K562 (cell line): ENCODE measurements around the gene ZNF366. TPM values are rescaled to one million over a fixed set of nuclear protein-coding genes. Genes with fewer than 3 reads are reported as not detected.
A peak's percentile ranks its signal among the peaks of the same experiment; 100 is the strongest.

ENCODE experiments used
- ATAC-seq: fragments of 200-7000 bp; cut with Tn5 transposase; 3 replicates; pipeline ENCODE4 v1.9.1; 2020; ENCODE audit warnings: moderate library complexity
- BruUV-seq: library from RNA; stranded (reverse); fragments of 400-500 nt; replicated peaks from 2 replicates; lab custom pipeline; 2021; lab: Mats Ljungman, UMichigan
- CTCF ChIA-PET: fragments of 300-600 bp; formaldehyde crosslinking; extraction: SDS; loops from one replicate; lab custom pipeline; 2021; ENCODE audit warnings: low intra/inter-chr PET ratio; lab: Yijun Ruan, JAX
- POLR2A ChIA-PET: fragments of 300-600, 350-650 bp; sonication (Branson Sonifier 250); formaldehyde crosslinking; extraction: SDS; loops from one replicate; lab custom pipeline; 2021; ENCODE audit warnings: antibody characterized with exemption, inconsistent platforms; lab: Yijun Ruan, JAX
- DNase-seq, 4 experiments: peaks; one replicate each; pipeline versions ENCODE4 v3.0.0 to v3.0.0-alpha.2; 2011 to 2018; ENCODE audit warnings: low spot score in 3 of 4, mixed read lengths in 3 of 4; ENCODE audit errors: extremely low read depth in 1 of 4
- FAIRE-seq: peaks from 2 replicates; lab custom pipeline; 2011; peaks lifted over from hg19 to GRCh38; lab: Jason Lieb, UNC
- H2AFZ ChIP-seq: 2 replicates; pipeline ENCODE4 v1.6.0; 2011; ENCODE audit warnings: low read depth, low read length, control low read depth, inconsistent platforms
- H3K27ac ChIP-seq: fragments of 200-600 bp; 3 replicates; pipeline ENCODE4 v1.8.0; 2011; ENCODE audit warnings: low read depth, mild to moderate bottlenecking, control low read depth, inconsistent platforms, low read length, moderate library complexity, mixed read lengths; ENCODE audit errors: extremely low read depth
- H3K27me3 ChIP-seq, 2 experiments: fragments of 300-600 bp in 1 of 2; 2 replicates in 1 of 2; 3 replicates in 1 of 2; pipeline versions ENCODE4 v1.6.0 to v1.8.0; 2011; ENCODE audit warnings: inconsistent platforms in 2 of 2, low read length in 2 of 2, mild to moderate bottlenecking in 1 of 2, mixed read lengths in 1 of 2, moderate library complexity in 1 of 2; ENCODE audit not compliant: control insufficient read depth in 2 of 2, insufficient read depth in 2 of 2
- H3K36me3 ChIP-seq: fragments of 300-600 bp; 3 replicates; pipeline ENCODE4 v1.8.0; 2011; ENCODE audit warnings: mild to moderate bottlenecking, low read length, inconsistent platforms; ENCODE audit not compliant: control insufficient read depth, insufficient read depth
- H3K4me1 ChIP-seq, 2 experiments: fragments of 200-600 bp in 1 of 2; replicated peaks in 1 of 2; 2 replicates in 1 of 2; 3 replicates in 1 of 2; pipeline versions ENCODE4 v1.5.1 to v1.8.0; 2011; ENCODE audit warnings: inconsistent platforms in 2 of 2, low read length in 2 of 2, mild to moderate bottlenecking in 1 of 2, mixed read lengths in 1 of 2, moderate library complexity in 1 of 2; ENCODE audit not compliant: control insufficient read depth in 2 of 2, insufficient read depth in 2 of 2
- H3K4me2 ChIP-seq: 2 replicates; pipeline ENCODE4 v1.6.1; 2011; ENCODE audit warnings: low read length, control low read depth, inconsistent platforms, mixed read lengths; ENCODE audit not compliant: insufficient read depth
- H3K4me3 ChIP-seq: fragments of 200-600 bp; sonication (generic), shearing (Covaris generic); 2 replicates; pipeline ENCODE4 v1.5.1; 2016; ENCODE audit warnings: control low read depth, inconsistent platforms
- H3K79me2 ChIP-seq: fragments of 200-600 bp; 3 replicates; pipeline ENCODE4 v1.8.0; 2011; ENCODE audit warnings: low read length, inconsistent platforms; ENCODE audit not compliant: control insufficient read depth, insufficient read depth
- H3K9ac ChIP-seq, 2 experiments: 2 replicates each; pipeline versions ENCODE4 v1.6.0 to v1.6.1; 2011; ENCODE audit warnings: low read depth in 2 of 2, low read length in 2 of 2, control low read depth in 1 of 2, inconsistent platforms in 1 of 2, mild to moderate bottlenecking in 1 of 2, mixed read lengths in 1 of 2; ENCODE audit not compliant: insufficient read depth in 1 of 2
- H3K9me1 ChIP-seq: one replicate; pipeline ENCODE4 v1.6.0; 2011; ENCODE audit warnings: inconsistent platforms, mild to moderate bottlenecking, low read length, moderate library complexity; ENCODE audit not compliant: control insufficient read depth, insufficient read depth
- H3K9me3 ChIP-seq: replicated peaks from 2 replicates; pipeline ENCODE4 v1.5.1; 2011; ENCODE audit warnings: low read depth, low read length, inconsistent platforms; ENCODE audit not compliant: control insufficient read depth, insufficient read depth
- H4K20me1 ChIP-seq: replicated peaks from 2 replicates; pipeline ENCODE4 v1.6.1; 2011; ENCODE audit warnings: low read length, inconsistent platforms, mixed read lengths; ENCODE audit not compliant: control insufficient read depth, insufficient read depth
- CHAMP1 ChIP-seq: fragments of 450-650 bp; IDR thresholded peaks from 2 replicates; pipeline ENCODE4 v1.6.1; 2016; ENCODE audit warnings: mild to moderate bottlenecking
- GATAD2B ChIP-seq: fragments of 450-650 bp; IDR thresholded peaks from 2 replicates; pipeline ENCODE4 v1.6.1; 2017; ENCODE audit warnings: mild to moderate bottlenecking, borderline replicate concordance
- GTF3C2 ChIP-seq: IDR thresholded peaks from 3 replicates; pipeline ENCODE4 v1.6.1; 2011; ENCODE audit warnings: borderline replicate concordance, mild to moderate bottlenecking, moderate library complexity; ENCODE audit not compliant: insufficient read length; ENCODE audit errors: extremely low read depth
- KDM1A ChIP-seq, 2 experiments: fragments of 450-650 bp; IDR thresholded peaks; 2 replicates each; pipeline ENCODE4 v1.6.1; 2016; ENCODE audit warnings: mild to moderate bottlenecking in 2 of 2
- MAX ChIP-seq: sonication (generic); formaldehyde crosslinking; IDR thresholded peaks from 2 replicates; pipeline ENCODE4 v1.9.0; 2022; ENCODE audit warnings: mild to moderate bottlenecking, missing genetic modification reagents
- MCM5 ChIP-seq: fragments of 450-650 bp; IDR thresholded peaks from 2 replicates; pipeline ENCODE4 v1.6.1; 2016; ENCODE audit warnings: low read depth
- WGBS: fragments of 100-300 bp; shearing (Covaris generic); methylation state at CpG from one replicate; pipeline ENCODE4 v1.1.6; 2016; ENCODE audit warnings: low coverage, mixed read lengths; ENCODE audit not compliant: insufficient coverage; ENCODE audit errors: missing lambda C conversion rate; 5-methylcytosine and 5-hydroxymethylcytosine counted together
- in situ Hi-C: fragments of 300-500 bp; cut with MboI; formaldehyde crosslinking; loops from 4 replicates; pipeline ENCODE4 v1.15.0; 2018; ENCODE audit warnings: inconsistent platforms, mixed read lengths
- intact Hi-C: fragments of 100-400 bp; cut with micrococcal nuclease; formaldehyde crosslinking; loops from 2 replicates; pipeline ENCODE4 v1.14.2; 2022
- polyA plus RNA-seq, 8 experiments: library from polyadenylated mRNA; depleted of rRNA in 4 of 8; stranded (reverse) in 5 of 8; unstranded in 3 of 8; fragments of >200 nt; fragmentation: Nextera tagmentation in 2 of 8; fragmentation: Illumina TruSeq in 1 of 8; extraction: Ambion mirVana in 2 of 8; extraction: Trizol in 1 of 8; gene quantifications; 2 replicates each; pipeline versions ENCODE4 v1.2.1 to v1.2.3, GENCODE V29; 2011 to 2014; ENCODE audit warnings: inconsistent platforms in 1 of 8, missing spikeins in 1 of 8
- total RNA-seq, 7 experiments: library from RNA; depleted of rRNA in 6 of 7; stranded (reverse); fragments of >200 nt in 6 of 7; fragmentation: Illumina TruSeq in 2 of 7; extraction: Trizol in 2 of 7; gene quantifications; 2 replicates each; pipeline versions ENCODE4 v1.2.1 to v1.2.3, GENCODE V29; 2011 to 2021; ENCODE audit warnings: low replicate concordance in 1 of 7

The ZNF366 gene
- total and polyA plus RNA-seq, 9 of the 15 experiments (the other 6 are each of a cell fraction or from before 2014, with no cell fraction given): not detected

GRCh38 chr5:72439192-72439591 is 68.0 kb downstream of the ZNF366 start:
- Histone ChIP-seq H3K9ac (no peak overlapping the region), H3K4me1 (peaks cover 0 to 3% of the 10 kb centered on the region in 2 experiments; a peak in 3 of 5 replicates), H3K4me2 (no peak overlapping the region), H4K20me1 (no peaks in the 10 kb centered on the region), H3K27ac (no peak overlapping the region), H2AFZ (0 out of 2 replicates have a peak overlapping the region, but pooled peaks have one; percentile 10), H3K9me3 (no peaks in the 10 kb centered on the region), H3K4me3 (no peak overlapping the region), H3K36me3 (no peaks in the 10 kb centered on the region), H3K79me2 (no peaks in the 10 kb centered on the region), H3K9me1 (no peaks in the 10 kb centered on the region), H3K27me3 (peaks cover 0 to 6% of the 10 kb centered on the region in 2 experiments; a peak in 2 of 5 replicates)
- no peak for ATAC-seq
- DNase-seq: no peak
- in situ Hi-C loops (no loop called here), intact Hi-C loops (no loop called here)
- TF ChIP-seq KDM1A (IDR thresholded peaks at IDR 0.05) (no peak), GATAD2B (no peak), GTF3C2 (no peak), MAX (CRISPR knock-in tag) (no peak), CHAMP1 (no peak), MCM5 (no peak)
- no peak for FAIRE-seq
- POLR2A ChIA-PET: no interaction called here
- WGBS: 18% methylated on average over 4 of the region's 4 CpGs
- CTCF ChIA-PET: no interaction called here
- BruUV-seq: no TSS peak
